GM04504 (cell line): ENCODE measurements around the gene USP1.

Experiments
- DNase-seq: peaks from one replicate; pipeline ENCODE4 v3.0.0-alpha.2; 2012; ENCODE audit warnings: low read depth

Gene USP1

GRCh38 chr1:62426237-62426636 is 10.6 kb upstream of the USP1 start:
- no peak for DNase-seq

DNA sequence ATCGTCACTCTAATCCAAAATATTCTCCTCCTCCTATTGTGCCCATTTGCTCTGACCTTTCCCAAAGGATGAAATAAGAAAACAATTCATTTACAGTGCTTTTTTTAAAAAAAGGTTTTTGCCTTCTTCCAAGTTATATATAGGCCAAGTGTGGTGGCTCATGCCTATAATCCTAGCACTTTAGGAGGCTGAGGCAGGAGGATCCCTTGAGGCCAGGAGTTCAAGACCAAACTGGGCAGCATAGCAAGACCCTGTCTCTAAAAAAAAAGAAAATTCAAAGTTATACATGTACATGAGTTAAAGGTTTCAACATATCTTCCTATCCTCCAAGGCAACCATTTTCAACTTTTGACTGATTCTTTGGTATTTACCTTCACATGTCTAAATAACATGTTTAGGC is 10.1 kb upstream of the USP1 start:
- DNase-seq: no peak

- DNase-seq: no peak
Measured at GRCh38 chr1:62428351-62428750, 8.5 kb upstream of the USP1 start.

- DNase-seq: no peak
Measured at GRCh38 chr1:62429581-62429980, 7.3 kb upstream of the USP1 start.

DNA sequence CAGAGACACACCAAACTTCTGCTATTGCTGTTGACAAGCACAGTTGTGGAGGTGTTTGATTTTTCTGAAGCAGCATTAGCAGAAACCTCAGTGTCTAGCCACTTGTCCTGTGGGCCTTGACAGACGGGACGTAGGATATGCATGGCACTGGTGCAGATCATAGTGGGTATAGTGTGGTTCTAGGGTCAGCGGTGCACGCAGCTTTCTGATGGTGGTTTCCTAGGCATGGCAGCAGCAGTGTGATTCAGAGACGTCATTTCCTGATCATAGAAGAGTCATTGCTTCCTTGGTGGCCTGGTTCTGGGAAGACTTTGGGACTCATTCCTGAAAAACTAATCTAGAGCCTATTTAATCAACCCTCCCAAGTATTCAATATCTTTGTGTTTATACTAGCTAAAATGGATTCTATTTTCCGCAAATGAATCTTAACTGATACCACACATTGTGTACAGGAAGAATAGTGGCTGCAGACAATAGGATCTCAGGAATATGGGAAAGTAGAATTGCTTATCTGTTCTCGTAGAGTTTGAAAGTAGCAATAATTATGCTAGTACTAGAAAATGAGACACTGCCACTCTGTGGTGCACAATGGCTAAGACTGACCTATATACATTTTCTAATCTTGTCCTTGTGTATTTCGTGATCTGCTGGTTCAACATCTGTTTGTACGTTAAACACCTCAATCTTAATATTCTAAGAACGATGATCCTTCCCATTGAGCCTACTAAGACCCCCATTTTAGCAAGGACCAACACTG is 2.8 kb upstream of the USP1 start:
- DNase-seq: no peak

DNA sequence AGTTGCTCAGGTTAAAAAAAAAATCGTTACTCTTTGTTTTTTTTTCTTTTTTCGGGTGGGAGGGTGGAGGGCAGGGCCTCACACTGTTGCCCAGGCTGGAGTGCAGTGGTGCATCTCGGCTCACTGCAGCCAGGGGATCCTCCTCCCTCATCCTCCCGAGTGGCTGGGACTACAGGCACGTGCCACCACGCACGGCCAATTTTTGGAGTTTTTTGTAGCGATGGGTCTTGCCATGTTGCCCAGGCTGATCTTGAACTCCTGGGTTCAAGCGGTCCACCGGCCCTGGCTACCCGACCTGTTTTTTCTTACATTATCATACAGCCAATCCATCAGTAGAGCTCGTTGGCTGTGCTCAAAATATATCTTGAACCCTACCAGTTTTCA is 2.2 kb upstream of the USP1 start:
- DNase-seq: no peak

GRCh38 chr1:62435231-62436038 is 1.4 kb upstream of the USP1 start:
- DNase-seq: no peak

GRCh38 chr1:62436039-62436465 is 797 bp upstream of the USP1 start:
- no peak for DNase-seq

DNA sequence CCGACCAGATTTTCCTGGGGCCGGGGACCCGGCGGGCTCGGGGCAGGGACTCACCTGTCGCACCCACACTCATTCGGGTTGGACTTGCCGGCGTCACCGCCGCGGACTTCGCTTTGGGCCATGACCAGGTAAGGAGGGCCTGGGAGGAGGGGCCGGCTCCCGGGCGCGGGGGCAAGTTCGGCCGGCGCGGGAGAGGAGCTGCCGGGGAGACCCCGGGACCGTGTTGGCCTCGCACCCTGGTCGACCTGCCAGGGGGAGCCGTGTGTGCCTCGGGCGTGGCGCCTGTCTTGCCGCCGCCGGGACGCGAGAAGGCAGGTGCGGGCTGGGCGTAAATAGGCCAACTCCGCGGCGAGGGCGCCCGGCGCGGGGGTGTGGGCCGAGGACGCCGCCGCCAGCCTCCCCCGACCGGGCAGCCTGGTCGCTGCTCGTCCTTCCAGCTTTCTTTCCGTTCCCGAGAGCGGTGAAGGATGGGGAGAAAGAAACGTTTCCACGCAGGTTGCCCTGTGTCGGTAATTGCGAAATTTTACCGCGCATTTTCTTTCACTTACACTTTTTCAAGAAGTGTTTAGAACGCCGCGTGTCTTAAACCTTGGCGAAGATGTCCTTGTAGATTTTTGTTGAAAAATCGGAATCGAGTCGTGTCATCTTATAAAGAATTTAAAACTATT is 558 bp downstream of the USP1 start:
- DNase-seq: no peak

DNA sequence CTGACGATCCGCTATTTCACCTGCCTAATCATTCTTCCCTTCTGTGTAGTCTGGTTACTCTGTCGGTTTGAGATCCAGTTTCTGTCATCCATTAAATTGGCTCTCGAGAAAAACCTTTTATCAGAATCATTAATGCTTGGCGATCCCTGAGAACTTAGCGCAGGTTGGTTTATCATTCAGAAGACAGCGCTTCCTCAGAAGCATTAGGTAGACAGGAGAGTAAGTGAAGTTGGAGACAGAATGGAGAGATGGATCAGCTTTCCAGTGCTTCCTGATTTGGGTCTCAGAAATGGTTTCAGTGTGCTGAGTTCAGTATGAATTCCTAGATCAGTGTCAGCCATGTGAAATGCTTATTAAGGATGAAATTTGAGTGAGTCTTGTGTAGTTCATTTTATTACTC is 1.3 kb downstream of the USP1 start:
- DNase-seq: no peak

GRCh38 chr1:62439652-62440371 is 3.0 kb downstream of the USP1 start:
- DNase-seq: no peak

DNA sequence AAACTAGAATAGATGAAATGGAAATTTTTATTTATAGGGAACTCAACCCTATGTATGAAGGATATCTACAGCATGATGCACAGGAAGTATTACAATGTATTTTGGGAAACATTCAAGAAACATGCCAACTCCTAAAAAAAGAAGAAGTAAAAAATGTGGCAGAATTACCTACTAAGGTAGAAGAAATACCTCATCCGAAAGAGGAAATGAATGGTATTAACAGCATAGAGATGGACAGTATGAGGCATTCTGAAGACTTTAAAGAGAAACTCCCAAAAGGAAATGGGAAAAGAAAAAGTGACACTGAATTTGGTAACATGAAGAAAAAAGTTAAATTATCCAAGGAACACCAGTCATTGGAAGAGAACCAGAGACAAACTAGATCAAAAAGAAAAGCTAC is 7.9 kb downstream of the USP1 start:
- DNase-seq: no peak

- no peak for DNase-seq
Measured at GRCh38 chr1:62448221-62448933, 11.5 kb downstream of the USP1 start.

DNA sequence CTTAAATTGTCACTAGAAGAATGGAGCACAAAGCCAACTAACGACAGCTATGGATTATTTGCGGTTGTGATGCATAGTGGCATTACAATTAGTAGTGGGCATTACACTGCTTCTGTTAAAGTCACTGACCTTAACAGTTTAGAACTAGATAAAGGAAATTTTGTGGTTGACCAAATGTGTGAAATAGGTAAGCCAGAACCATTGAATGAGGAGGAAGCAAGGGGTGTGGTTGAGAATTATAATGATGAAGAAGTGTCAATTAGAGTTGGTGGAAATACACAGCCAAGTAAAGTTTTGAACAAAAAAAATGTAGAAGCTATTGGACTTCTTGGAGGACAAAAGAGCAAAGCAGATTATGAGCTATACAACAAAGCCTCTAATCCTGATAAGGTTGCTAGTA is 13.5 kb downstream of the USP1 start:
- DNase-seq: no peak

- no peak for DNase-seq
Measured at GRCh38 chr1:62452951-62453350, 16.1 kb downstream of the USP1 start.

DNA sequence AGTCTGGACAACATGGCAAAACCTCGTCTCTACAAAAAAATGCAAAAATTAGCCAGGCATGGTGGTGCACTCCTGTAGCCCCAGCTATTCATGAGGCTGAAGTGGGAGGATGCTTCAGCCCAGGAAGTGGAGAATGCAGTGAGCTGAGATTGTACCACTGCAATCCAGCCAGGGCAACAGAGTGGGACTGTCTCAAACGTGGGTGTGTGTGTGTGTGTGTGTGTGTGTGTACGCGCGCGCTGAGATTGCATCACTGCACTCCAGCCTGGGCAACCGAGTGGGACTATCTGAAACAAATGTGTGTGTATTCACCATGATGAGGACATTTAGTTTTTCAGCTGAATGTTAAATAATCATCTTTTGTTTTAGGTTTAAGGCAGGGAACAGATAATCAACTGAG is 21.1 kb downstream of the USP1 start:
- no peak for DNase-seq

GRCh38 chr1:62462370-62462769 is 25.5 kb downstream of the USP1 start:
- no peak for DNase-seq

DNA sequence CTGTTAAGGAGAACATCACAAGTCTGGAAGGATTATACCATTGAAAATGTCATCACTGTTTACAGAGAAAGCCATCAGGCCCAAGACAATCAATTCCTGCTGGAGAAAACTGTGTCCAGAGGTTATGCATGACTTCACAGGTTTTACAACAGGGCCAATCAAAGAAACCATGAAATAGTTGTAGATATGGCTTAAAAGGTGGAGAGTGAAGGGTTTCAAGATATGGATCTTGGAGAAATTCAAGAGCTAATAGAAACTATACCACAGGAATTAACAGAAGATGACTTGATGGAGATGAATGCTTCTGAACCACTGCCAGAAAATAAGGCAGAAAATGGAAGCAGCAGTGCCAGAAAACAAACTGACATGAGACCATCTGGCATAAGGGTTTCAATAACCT is 30.2 kb downstream of the USP1 start:
- no peak for DNase-seq

- no peak for DNase-seq
Measured at GRCh38 chr1:62476525-62477219, 39.8 kb downstream of the USP1 start.

- DNase-seq: no peak
Measured at GRCh38 chr1:62481681-62482080, 44.8 kb downstream of the USP1 start.

DNA sequence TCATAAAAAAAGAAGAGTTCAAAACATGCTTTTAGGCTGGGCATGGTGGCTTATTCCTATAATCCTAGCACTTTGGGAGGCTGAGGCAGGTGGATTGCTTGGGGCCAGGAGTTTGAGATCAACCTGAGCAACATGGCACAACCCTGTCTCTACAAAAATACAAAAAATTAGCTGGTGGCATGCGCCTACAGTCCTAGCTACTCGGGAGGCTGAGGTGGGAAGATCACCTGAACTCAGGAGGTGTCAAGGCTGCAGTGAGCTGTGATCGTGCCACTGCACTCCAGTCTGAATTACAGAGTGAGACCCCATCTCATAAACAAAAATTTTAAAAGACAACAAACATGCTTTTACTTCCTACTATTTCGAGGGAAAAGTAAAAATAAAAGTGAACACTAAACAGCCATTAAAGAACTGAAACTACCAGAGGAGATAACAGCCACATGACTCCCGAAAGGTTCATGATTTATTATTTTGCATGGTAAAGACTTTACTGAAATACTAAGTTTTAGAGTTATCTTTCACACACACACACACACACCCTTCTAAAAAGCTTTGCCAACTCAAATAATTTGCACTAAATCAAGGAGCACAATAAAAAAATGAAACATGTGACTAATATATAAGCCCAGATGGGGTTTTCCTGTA is 48.1 kb downstream of the USP1 start:
- DNase-seq: no peak
